HEK293 (cell line): Measurements from ENCODE around the gene NRF1.

ENCODE experiments used
- CTCF ChIA-PET: fragments of 350-600 bp; formaldehyde crosslinking; extraction: SDS; loops from one replicate; lab custom pipeline; 2021; ENCODE audit warnings: antibody characterized with exemption; lab: Yijun Ruan, JAX
- POLR2A ChIA-PET: fragments of 300-600 bp; formaldehyde crosslinking; extraction: SDS; loops from one replicate; lab custom pipeline; 2020; ENCODE audit warnings: antibody characterized with exemption, inconsistent platforms; lab: Yijun Ruan, JAX
- H3K27ac ChIP-seq: fragments of 200-500 bp; sonication (Bioruptor generic); 2 replicates; pipeline ENCODE4 v1.5.1; 2014; ENCODE audit warnings: low read depth, low read length, control low read depth, inconsistent platforms; ENCODE audit errors: extremely low read depth
- H3K36me3 ChIP-seq, 2 experiments: fragments of 200-500 bp in 1 of 2; sonication (Bioruptor generic) in 1 of 2; 1 replicate in 1 of 2; 2 replicates in 1 of 2; pipeline ENCODE4 v1.5.1; 2014 to 2017; ENCODE audit warnings: inconsistent platforms in 2 of 2, low read length in 2 of 2; ENCODE audit not compliant: control insufficient read depth in 2 of 2, insufficient read depth in 1 of 2
- H3K4me1 ChIP-seq: fragments of 200-500 bp; sonication (Bioruptor generic); 2 replicates; pipeline ENCODE4 v1.5.1; 2014; ENCODE audit warnings: mild to moderate bottlenecking, low read length, inconsistent platforms; ENCODE audit not compliant: control insufficient read depth, insufficient read depth
- H3K4me3 ChIP-seq: 2 replicates; pipeline ENCODE4 v1.5.1; 2011; ENCODE audit warnings: low read depth, mild to moderate bottlenecking, control low read depth, low read length, moderate library complexity
- H3K9me3 ChIP-seq: fragments of 200-500 bp; sonication (Bioruptor generic); 2 replicates; pipeline ENCODE4 v1.5.1; 2014; ENCODE audit warnings: low read depth, low read length, inconsistent platforms; ENCODE audit not compliant: control insufficient read depth, insufficient read depth
- GLIS2 ChIP-seq: fragments of 450-650 bp; formaldehyde crosslinking; IDR thresholded peaks from 2 replicates; pipeline ENCODE4 v1.5.1; 2016; ENCODE audit warnings: missing biosample characterization, missing genetic modification characterization
- MZF1 ChIP-seq: fragments of 450-650 bp; formaldehyde crosslinking; IDR thresholded peaks from 2 replicates; pipeline ENCODE4 v1.5.1; 2017; ENCODE audit warnings: missing biosample characterization, missing genetic modification characterization, borderline replicate concordance
- OSR2 ChIP-seq: fragments of 450-650 bp; formaldehyde crosslinking; IDR thresholded peaks from 2 replicates; pipeline ENCODE4 v1.5.1; 2016; ENCODE audit warnings: missing biosample characterization, missing genetic modification characterization
- PRDM6 ChIP-seq: fragments of 450-650 bp; formaldehyde crosslinking; IDR thresholded peaks from 2 replicates; pipeline ENCODE4 v1.5.1; 2017; ENCODE audit warnings: missing biosample characterization, missing genetic modification characterization
- SP7 ChIP-seq: fragments of 450-650 bp; formaldehyde crosslinking; IDR thresholded peaks from 2 replicates; pipeline ENCODE4 v1.5.1; 2016; ENCODE audit warnings: missing biosample characterization, missing genetic modification characterization
- ZBTB49 ChIP-seq: fragments of 450-650 bp; formaldehyde crosslinking; IDR thresholded peaks from 2 replicates; pipeline ENCODE4 v1.5.1; 2016; ENCODE audit warnings: missing biosample characterization, missing genetic modification characterization, low read depth
- ZNF175 ChIP-seq: fragments of 450-650 bp; formaldehyde crosslinking; IDR thresholded peaks from 2 replicates; pipeline ENCODE4 v1.5.1; 2016; ENCODE audit warnings: missing biosample characterization, missing genetic modification characterization
- ZNF214 ChIP-seq: fragments of 450-650 bp; formaldehyde crosslinking; IDR thresholded peaks from 2 replicates; pipeline ENCODE4 v1.5.1; 2017; ENCODE audit warnings: missing biosample characterization, mild to moderate bottlenecking, missing genetic modification characterization, borderline replicate concordance
- ZNF248 ChIP-seq: fragments of 450-650 bp; formaldehyde crosslinking; IDR thresholded peaks from 2 replicates; pipeline ENCODE4 v1.5.1; 2017; ENCODE audit warnings: missing biosample characterization, missing genetic modification characterization
- ZNF274 ChIP-seq, 2 experiments: fragments of 200-500 bp in 1 of 2; fragments of 450-650 bp in 1 of 2; sonication (Bioruptor generic) in 1 of 2; formaldehyde crosslinking in 1 of 2; IDR thresholded peaks; 2 replicates each; pipeline versions ENCODE4 v1.5.1 to v1.6.1; 2014 to 2016; ENCODE audit warnings: borderline replicate concordance in 1 of 2, inconsistent platforms in 1 of 2, low read length in 1 of 2, missing biosample characterization in 1 of 2, missing genetic modification characterization in 1 of 2
- ZNF292 ChIP-seq: fragments of 450-650 bp; formaldehyde crosslinking; IDR thresholded peaks from 2 replicates; pipeline ENCODE4 v1.5.1; 2016; ENCODE audit warnings: low read depth, missing biosample characterization, missing genetic modification characterization, borderline replicate concordance
- ZNF350 ChIP-seq: fragments of 450-650 bp; formaldehyde crosslinking; IDR thresholded peaks from 2 replicates; pipeline ENCODE4 v1.5.0; 2017; ENCODE audit warnings: missing biosample characterization, mild to moderate bottlenecking, missing genetic modification characterization
- ZNF362 ChIP-seq: fragments of 450-650 bp; formaldehyde crosslinking; IDR thresholded peaks from 2 replicates; pipeline ENCODE4 v1.5.1; 2016; ENCODE audit warnings: missing biosample characterization, missing genetic modification characterization
- ZNF501 ChIP-seq: fragments of 450-650 bp; formaldehyde crosslinking; IDR thresholded peaks from 2 replicates; pipeline ENCODE4 v1.5.1; 2016; ENCODE audit warnings: missing biosample characterization, missing genetic modification characterization
- ZNF521 ChIP-seq: fragments of 450-650 bp; formaldehyde crosslinking; IDR thresholded peaks from 2 replicates; pipeline ENCODE4 v1.5.1; 2017; ENCODE audit warnings: missing biosample characterization, mild to moderate bottlenecking, missing genetic modification characterization
- ZNF529 ChIP-seq: fragments of 450-650 bp; formaldehyde crosslinking; IDR thresholded peaks from 2 replicates; pipeline ENCODE4 v1.5.1; 2017; ENCODE audit warnings: missing genetic modification characterization, missing biosample characterization; ENCODE audit not compliant: insufficient replicate concordance
- ZNF544 ChIP-seq: fragments of 450-650 bp; formaldehyde crosslinking; IDR thresholded peaks from 2 replicates; pipeline ENCODE4 v1.5.0; 2017; ENCODE audit warnings: missing biosample characterization, missing genetic modification characterization
- ZNF549 ChIP-seq: fragments of 450-650 bp; IDR thresholded peaks from 2 replicates; pipeline ENCODE4 v1.5.1; 2018; ENCODE audit warnings: missing biosample characterization, missing genetic modification characterization, mild to moderate bottlenecking, inconsistent platforms, moderate library complexity
- ZNF654 ChIP-seq: fragments of 450-650 bp; formaldehyde crosslinking; IDR thresholded peaks from 2 replicates; pipeline ENCODE4 v1.5.1; 2016; ENCODE audit warnings: low read depth, missing biosample characterization, missing genetic modification characterization
- ZNF660 ChIP-seq: fragments of 450-650 bp; IDR thresholded peaks from 2 replicates; pipeline ENCODE4 v1.5.1; 2018; ENCODE audit warnings: missing biosample characterization, mild to moderate bottlenecking, missing genetic modification characterization
- ZNF768 ChIP-seq: fragments of 450-650 bp; formaldehyde crosslinking; IDR thresholded peaks from 2 replicates; pipeline ENCODE4 v1.5.1; 2018; ENCODE audit warnings: missing biosample characterization, mild to moderate bottlenecking, missing genetic modification characterization
- ZNF785 ChIP-seq: fragments of 450-650 bp; formaldehyde crosslinking; IDR thresholded peaks from 2 replicates; pipeline ENCODE4 v1.5.1; 2016; ENCODE audit warnings: missing biosample characterization, missing genetic modification characterization
- ZSCAN16 ChIP-seq: fragments of 450-650 bp; formaldehyde crosslinking; IDR thresholded peaks from 2 replicates; pipeline ENCODE4 v1.5.1; 2016; ENCODE audit warnings: missing biosample characterization, missing genetic modification characterization
- ZSCAN5A ChIP-seq: fragments of 450-650 bp; formaldehyde crosslinking; IDR thresholded peaks from 2 replicates; pipeline ENCODE4 v1.5.1; 2016; ENCODE audit warnings: missing biosample characterization, missing genetic modification characterization

Gene NRF1

GRCh38 chr7:129615018-129615417 lies 3.5 kb downstream of the NRF1 start (continued):
- no peak for TF ChIP-seq ZNF362 (tag by site-specific recombination)
- TF ChIP-seq GLIS2 (tag by site-specific recombination), result no peak
- no peak for TF ChIP-seq ZNF544 (tag by site-specific recombination)

GRCh38 chr7:129616530-129616929 lies 5.0 kb downstream of the NRF1 start:
- no peaks in the 10 kb centered on the region for H3K9me3 ChIP-seq
- H3K36me3 ChIP-seq, result no peaks in the 10 kb centered on the region
- ChIA-PET POLR2A (interaction anchor here (1.0 kb wide), 1 partner anchor 208 kb away, joined by 3 read pairs; no protein-coding TSS in a partner anchor), CTCF (interaction anchor here (1.0 to 1.3 kb wide), 2 partner anchors 9 to 28 kb away, joined by 4 to 9 read pairs; no protein-coding TSS in a partner anchor)
- H3K4me1 ChIP-seq, result peaks cover 24% of the 10 kb centered on the region
- no peak for TF ChIP-seq ZNF654 (tag by site-specific recombination)
- TF ChIP-seq ZNF549 (tag by site-specific recombination), result no peak
- peak; percentile 51; the same call in 1 of the 2 replicates for TF ChIP-seq OSR2 (tag by site-specific recombination)
- TF ChIP-seq PRDM6 (tag by site-specific recombination), result peak; percentile 34; the same call in 1 of the 2 replicates
- H3K4me3 ChIP-seq, result no peak overlapping the region
- no peak overlapping the region for H3K27ac ChIP-seq

GRCh38 chr7:129617178-129617577 lies 5.7 kb downstream of the NRF1 start:
- TF ChIP-seq SP7 (tag by site-specific recombination) (no peak), ZNF248 (tag by site-specific recombination) (no peak), ZBTB49 (tag by site-specific recombination) (no peak), ZNF214 (tag by site-specific recombination) (no peak), ZNF768 (tag by site-specific recombination) (no peak), ZNF350 (tag by site-specific recombination) (no peak), MZF1 (no peak), ZNF521 (tag by site-specific recombination) (no peak), ZNF175 (tag by site-specific recombination) (no peak), ZSCAN5A (tag by site-specific recombination) (no peak), ZNF501 (no peak), ZNF785 (tag by site-specific recombination) (no peak), ZNF292 (tag by site-specific recombination) (no peak), ZNF274 (IDR thresholded peaks at IDR 0.05; ENCODE audit: low read length) (no peak), ZNF274 (tag by site-specific recombination; IDR thresholded peaks at IDR 0.05; ENCODE audit: borderline replicate concordance) (no peak), ZSCAN16 (tag by site-specific recombination) (no peak), ZNF660 (tag by site-specific recombination) (no peak), ZNF529 (no peak)
- Histone ChIP-seq H3K9me3 (no peaks in the 10 kb centered on the region), H3K36me3 (no peaks in the 10 kb centered on the region), H3K4me3 (no peak overlapping the region), H3K27ac (no peak overlapping the region), H3K4me1 (peaks cover 27% of the 10 kb centered on the region)
- POLR2A ChIA-PET, result interaction anchor here (1.0 kb wide), 1 partner anchor 208 kb away, joined by 3 read pairs; no protein-coding TSS in a partner anchor
- CTCF ChIA-PET, result interaction anchor here (1.0 to 1.3 kb wide), 2 partner anchors 9 to 27 kb away, joined by 4 to 9 read pairs; no protein-coding TSS in a partner anchor
